HepG2 (cell line): ENCODE data around the gene AEBP1. TPM values are rescaled to one million over a fixed set of nuclear protein-coding genes. Genes with fewer than 3 reads are reported as not detected.

Experiments
- ATAC-seq: fragments of 200-7000 bp; cut with Tn5 transposase; 3 replicates; pipeline ENCODE4 v1.9.1; 2020; ENCODE audit warnings: mild to moderate bottlenecking, moderate library complexity
- BruUV-seq: library from RNA; stranded (reverse); fragments of 400-500 nt; replicated peaks from 2 replicates; lab custom pipeline; 2021; lab: Mats Ljungman, UMichigan
- CTCF ChIA-PET: fragments of 300-600 bp; formaldehyde crosslinking; extraction: SDS; loops from one replicate; lab custom pipeline; 2021; ENCODE audit warnings: low total read pairs, inconsistent platforms, low intra/inter-chr PET ratio; lab: Yijun Ruan, JAX
- POLR2A ChIA-PET: fragments of 350-600 bp; sonication (Branson Sonifier 250); formaldehyde crosslinking; loops from one replicate; lab custom pipeline; 2020; ENCODE audit warnings: antibody characterized with exemption, inconsistent platforms; lab: Yijun Ruan, JAX
- DNase-seq: peaks from one replicate; pipeline ENCODE4 v3.0.0-alpha.2; 2015; ENCODE audit warnings: low spot score
- FAIRE-seq: peaks from 3 replicates; lab custom pipeline; 2011; peaks lifted over from hg19 to GRCh38; lab: Jason Lieb, UNC
- H2AFZ ChIP-seq: one replicate; pipeline ENCODE4 v1.6.1; 2011; ENCODE audit warnings: low read length, inconsistent platforms
- H3K27ac ChIP-seq: fragments of 300-600 bp; 3 replicates; pipeline ENCODE4 v1.8.0; 2011; ENCODE audit warnings: mixed run types, mild to moderate bottlenecking, mixed read lengths, low read length, inconsistent platforms; ENCODE audit not compliant: insufficient read depth; ENCODE audit errors: extremely low read length
- H3K27me3 ChIP-seq, 2 experiments: fragments of 200-600 bp in 1 of 2; 2 replicates in 1 of 2; 3 replicates in 1 of 2; pipeline versions ENCODE4 v1.6.0 to v1.8.0; 2011; ENCODE audit warnings: low read length in 2 of 2, mild to moderate bottlenecking in 2 of 2, moderate library complexity in 2 of 2, inconsistent platforms in 1 of 2; ENCODE audit not compliant: insufficient read depth in 2 of 2, control insufficient read depth in 1 of 2
- H3K36me3 ChIP-seq, 2 experiments: fragments of 200-600 bp in 1 of 2; replicated peaks in 1 of 2; 2 replicates in 1 of 2; 3 replicates in 1 of 2; pipeline versions ENCODE4 v1.5.1 to v1.8.0; 2011; ENCODE audit warnings: low read length in 2 of 2, inconsistent platforms in 1 of 2; ENCODE audit not compliant: insufficient read depth in 2 of 2, control insufficient read depth in 1 of 2
- H3K4me1 ChIP-seq: 2 replicates; pipeline ENCODE4 v1.5.1; 2012; ENCODE audit warnings: low read length, inconsistent platforms; ENCODE audit not compliant: insufficient read depth
- H3K4me2 ChIP-seq: 2 replicates; pipeline ENCODE4 v1.6.0; 2011; ENCODE audit warnings: low read depth, low read length, inconsistent platforms
- H3K4me3 ChIP-seq, 3 experiments: fragments of 200-600 bp in 1 of 3; sonication (generic), shearing (Covaris generic) in 1 of 3; replicated peaks in 1 of 3; 2 replicates each; pipeline ENCODE4 v1.5.1; 2011 to 2016; ENCODE audit warnings: low read length in 3 of 3, inconsistent platforms in 2 of 3, low read depth in 2 of 3, mild to moderate bottlenecking in 2 of 3, control low read depth in 1 of 3, mixed read lengths in 1 of 3; ENCODE audit not compliant: insufficient read depth in 1 of 3
- H3K79me2 ChIP-seq: one replicate; pipeline ENCODE4 v1.6.1; 2011; ENCODE audit warnings: low read length, inconsistent platforms; ENCODE audit not compliant: insufficient read depth
- H3K9ac ChIP-seq: 2 replicates; pipeline ENCODE4 v1.6.0; 2011; ENCODE audit warnings: mild to moderate bottlenecking, low read depth, low read length, inconsistent platforms; ENCODE audit not compliant: insufficient read depth
- H3K9me3 ChIP-seq: 2 replicates; pipeline ENCODE4 v1.5.1; 2012; ENCODE audit warnings: mild to moderate bottlenecking, low read length
- H4K20me1 ChIP-seq: 2 replicates; pipeline ENCODE4 v1.6.0; 2011; ENCODE audit warnings: inconsistent platforms, mild to moderate bottlenecking, low read length, moderate library complexity; ENCODE audit not compliant: insufficient read depth
- ARNT2 ChIP-seq: sonication (generic); formaldehyde crosslinking; IDR thresholded peaks from 2 replicates; pipeline ENCODE4 v1.8.0; 2022; ENCODE audit warnings: mild to moderate bottlenecking, low read depth, missing genetic modification reagents, moderate library complexity
- BHLHE40 ChIP-seq: IDR thresholded peaks from 2 replicates; pipeline ENCODE4 v1.6.1; 2011; ENCODE audit warnings: low read length, improper control_type of control experiment
- DNMT1 ChIP-seq: sonication (generic); formaldehyde crosslinking; IDR thresholded peaks from 2 replicates; pipeline ENCODE4 v1.5.1; 2020; ENCODE audit warnings: mild to moderate bottlenecking, missing genetic modification reagents
- HIVEP1 ChIP-seq: sonication (generic); formaldehyde crosslinking; IDR thresholded peaks from 2 replicates; pipeline ENCODE4 v1.4.0; 2020; ENCODE audit warnings: mild to moderate bottlenecking, missing genetic modification reagents
- KDM3A ChIP-seq: IDR thresholded peaks from 2 replicates; pipeline ENCODE4 v1.6.1; 2018; ENCODE audit warnings: low read depth, missing compliant biosample characterization
- NKX3-1 ChIP-seq: sonication (generic); formaldehyde crosslinking; IDR thresholded peaks from 2 replicates; pipeline ENCODE4 v1.5.0; 2020; ENCODE audit warnings: missing genetic modification reagents
- SNRNP70 ChIP-seq: fragments of 200-400 bp; formaldehyde crosslinking; IDR thresholded peaks from 2 replicates; pipeline ENCODE4 v1.6.1; 2017; ENCODE audit warnings: mild to moderate bottlenecking, low read depth, low read length, moderate library complexity
- TBL1XR1 ChIP-seq: fragments of 150-350 bp; IDR thresholded peaks from 2 replicates; pipeline ENCODE4 v1.6.1; 2014; ENCODE audit warnings: borderline replicate concordance, low read length; ENCODE audit not compliant: partially characterized antibody
- THYN1 ChIP-seq: sonication (generic); formaldehyde crosslinking; IDR thresholded peaks from 2 replicates; pipeline ENCODE4 v1.8.1; 2023; ENCODE audit warnings: low read depth, mild to moderate bottlenecking, moderate library complexity, missing genetic modification reagents, borderline replicate concordance
- ZNF281 ChIP-seq: sonication (generic); formaldehyde crosslinking; IDR thresholded peaks from 2 replicates; pipeline ENCODE4 v1.4.0; 2020; ENCODE audit warnings: missing genetic modification reagents, borderline replicate concordance
- ZNF317 ChIP-seq: sonication (generic); formaldehyde crosslinking; IDR thresholded peaks from 2 replicates; pipeline ENCODE4 v1.5.0; 2020; ENCODE audit warnings: mild to moderate bottlenecking, missing genetic modification reagents
- ZNF724P ChIP-seq: sonication (generic); formaldehyde crosslinking; IDR thresholded peaks from 2 replicates; pipeline ENCODE4 v1.8.0; 2022; ENCODE audit warnings: missing genetic modification reagents, borderline replicate concordance
- ZSCAN21 ChIP-seq: sonication (generic); formaldehyde crosslinking; IDR thresholded peaks from 2 replicates; pipeline ENCODE4 v1.8.0; 2022; ENCODE audit warnings: mild to moderate bottlenecking, missing genetic modification reagents, moderate library complexity, borderline replicate concordance
- WGBS: methylation state at CpG from one replicate; pipeline ENCODE4 v1.1.6; 2017; ENCODE audit warnings: low lambda C conversion rate; 5-methylcytosine and 5-hydroxymethylcytosine counted together
- in situ Hi-C: cut with HindIII; loops from 2 replicates; pipeline ENCODE4 v1.10.0; 2017; ENCODE audit warnings: low pct_unique_long_range_greater_than_20kb; ENCODE audit not compliant: extremely low pct_ligation_motif_present
- intact Hi-C: fragments of 100-400 bp; cut with micrococcal nuclease; formaldehyde crosslinking; loops from one replicate; pipeline ENCODE4 v1.10.0; 2022; ENCODE audit not compliant: unreplicated experiment
- polyA plus RNA-seq, 8 experiments: library from polyadenylated mRNA; depleted of rRNA in 3 of 8; stranded (reverse) in 7 of 8; unstranded in 1 of 8; fragments of >200 nt; fragmentation: Illumina TruSeq in 4 of 8; extraction: Trizol in 4 of 8; gene quantifications; 2 replicates each; pipeline versions ENCODE4 v1.2.1 to v1.2.3, GENCODE V29; 2011 to 2016; ENCODE audit warnings: low read depth in 4 of 8, missing spikeins in 1 of 8, mixed read lengths in 1 of 8; ENCODE audit not compliant: insufficient read depth in 1 of 8
- total RNA-seq, 5 experiments: library from RNA; depleted of rRNA; stranded (reverse); fragments of >200 nt; fragmentation: Illumina TruSeq; extraction: Trizol; gene quantifications; 2 replicates each; pipeline ENCODE4 v1.2.3, GENCODE V29; 2016; ENCODE audit warnings: low read depth in 1 of 5

The AEBP1 gene
- total and polyA plus RNA-seq, 2 of the 13 experiments (the other 11 are each of a cell fraction or from before 2014, with no cell fraction given), result 0.22 to 0.55 TPM

GRCh38 chr7:44147026-44147991 is 43.2 kb downstream of the AEBP1 start:
- Histone ChIP-seq H2AFZ (no peak overlapping the region), H3K36me3 (no peaks in the 10 kb centered on the region), H3K27ac (no peak overlapping the region), H3K4me3 (no peak overlapping the region), H3K9me3 (no peaks in the 10 kb centered on the region), H3K79me2 (no peaks in the 10 kb centered on the region), H3K9ac (no peak overlapping the region), H3K27me3 (peaks cover 2 to 43% of the 10 kb centered on the region in 2 experiments; a peak in 3 of 5 replicates), H4K20me1 (no peaks in the 10 kb centered on the region), H3K4me1 (peaks cover 5% of the 10 kb centered on the region), H3K4me2 (no peak overlapping the region; the same call in 1 of the 2 replicates)
- ATAC-seq, result no peak
- in situ Hi-C loops (no loop called here), intact Hi-C loops (no loop called here)
- no peak for TF ChIP-seq DNMT1 (CRISPR knock-in tag)
- TF ChIP-seq THYN1 (CRISPR knock-in tag), result no peak
- no peak for TF ChIP-seq HIVEP1 (CRISPR knock-in tag)
- no peak for TF ChIP-seq TBL1XR1
- no peak for TF ChIP-seq KDM3A (CRISPR knock-in tag)
- TF ChIP-seq SNRNP70, result no peak
- no peak for TF ChIP-seq BHLHE40
- TF ChIP-seq ZNF281, result no peak
- no peak for TF ChIP-seq ZNF317 (CRISPR knock-in tag)
- no peak for TF ChIP-seq ZSCAN21 (CRISPR knock-in tag)
- TF ChIP-seq ZNF724P, result no peak
- no peak for TF ChIP-seq NKX3-1
- TF ChIP-seq ARNT2 (CRISPR knock-in tag), result no peak
- no peak for DNase-seq
- POLR2A ChIA-PET, result no interaction called here
- no peak for FAIRE-seq
- CTCF ChIA-PET, result no interaction called here
- 72% methylated on average over 21 of the region's 33 CpGs for WGBS
- BruUV-seq, result no TSS peak
